Activated CD8-positive, alpha-beta memory T cell treated with anti-CD3 and anti-CD28 coated beads, Interleukin-2, amount 50 U/mL, for 24 hours (primary cell): ENCODE measurements around the gene FSD2.
"Not testable (repeated sequence)": the region's sequence is repeated elsewhere in the genome, so short reads cannot be mapped to it uniquely, and the experiment has no call there.

Source experiments
- DNase-seq: peaks from one replicate; pipeline ENCODE4 v3.0.0-alpha.2; 2020; ENCODE audit errors: extremely low read depth

FSD2 gene

DNA sequence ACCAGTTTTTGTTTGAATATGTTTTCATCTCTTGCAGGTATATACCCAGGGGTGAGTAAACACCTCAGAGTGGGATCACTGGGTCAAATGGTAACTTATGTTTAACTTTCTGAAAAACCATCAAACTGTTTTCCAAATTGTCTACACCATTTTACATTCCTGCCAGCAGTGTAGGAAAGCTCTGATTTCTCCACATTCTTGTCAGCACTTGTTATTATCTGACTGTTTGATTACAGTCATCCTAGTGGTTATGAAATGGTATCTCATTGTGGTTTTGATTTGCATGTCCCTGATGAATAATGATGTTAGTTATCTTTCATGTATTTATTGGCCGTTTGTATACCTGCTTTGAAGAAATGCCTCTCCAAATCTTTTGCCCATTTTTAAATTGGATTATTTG lies 13.8 kb downstream of the FSD2 start:
- DNase-seq = no peak

DNA sequence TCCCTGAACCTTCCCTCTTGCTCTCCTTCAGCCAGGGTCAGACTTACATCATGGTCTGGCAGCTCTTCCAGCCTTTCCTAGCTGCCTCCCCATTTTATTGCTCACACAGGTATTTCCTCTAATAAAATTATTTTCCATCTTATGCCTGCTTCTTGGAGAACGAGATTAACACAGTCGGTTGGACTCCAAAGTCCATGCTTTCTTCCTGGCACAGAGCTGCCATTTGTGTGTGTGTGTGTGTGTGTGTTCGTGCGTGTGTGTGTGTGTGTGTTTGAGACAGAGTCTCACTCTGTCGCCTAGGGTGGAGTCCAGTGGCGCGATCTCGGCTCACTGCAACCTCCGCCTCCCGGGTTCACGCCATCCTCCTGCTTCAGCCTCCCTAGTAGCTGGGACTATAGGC lies 15.5 kb downstream of the FSD2 start:
- no peak for DNase-seq

DNA sequence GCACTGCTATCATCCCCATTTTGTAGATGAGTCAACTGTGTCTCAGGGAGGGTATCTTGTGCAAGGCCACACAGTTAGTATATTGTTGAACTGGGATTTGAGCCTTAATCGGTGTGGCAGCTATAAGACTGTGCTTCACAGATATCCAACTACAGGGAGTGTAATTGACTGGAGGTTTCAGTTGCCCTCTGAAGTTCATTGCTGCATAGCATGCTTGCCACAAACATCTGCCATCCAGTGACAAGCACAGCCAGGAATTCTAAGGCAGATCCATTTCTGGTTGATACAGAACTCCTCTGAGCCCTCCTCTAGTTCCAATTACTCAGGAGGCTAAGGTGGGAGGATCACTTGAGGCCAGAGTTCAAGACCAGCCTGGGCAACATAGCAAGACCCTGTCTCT lies 16.4 kb downstream of the FSD2 start:
- DNase-seq = no peak

DNA sequence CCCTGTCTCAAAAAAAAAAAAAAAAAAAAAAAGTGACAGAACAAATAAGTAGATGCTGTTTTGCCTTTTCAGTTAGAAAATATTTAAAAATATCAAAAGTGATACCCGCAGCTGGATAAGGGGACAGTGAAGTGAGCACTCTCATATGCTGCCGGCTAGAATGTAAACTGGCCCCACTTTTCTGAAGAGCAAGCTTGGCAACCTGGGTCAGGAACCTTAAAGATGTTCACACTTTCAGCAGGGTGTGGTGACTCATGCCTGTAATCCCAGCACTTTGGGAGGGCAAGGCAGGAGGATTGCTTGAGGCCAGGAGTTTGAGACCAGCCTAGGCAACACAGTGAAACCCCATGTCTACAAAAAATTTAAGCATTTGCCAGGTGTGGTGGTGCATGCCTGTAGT lies 17.4 kb downstream of the FSD2 start:
- no peak for DNase-seq

DNA sequence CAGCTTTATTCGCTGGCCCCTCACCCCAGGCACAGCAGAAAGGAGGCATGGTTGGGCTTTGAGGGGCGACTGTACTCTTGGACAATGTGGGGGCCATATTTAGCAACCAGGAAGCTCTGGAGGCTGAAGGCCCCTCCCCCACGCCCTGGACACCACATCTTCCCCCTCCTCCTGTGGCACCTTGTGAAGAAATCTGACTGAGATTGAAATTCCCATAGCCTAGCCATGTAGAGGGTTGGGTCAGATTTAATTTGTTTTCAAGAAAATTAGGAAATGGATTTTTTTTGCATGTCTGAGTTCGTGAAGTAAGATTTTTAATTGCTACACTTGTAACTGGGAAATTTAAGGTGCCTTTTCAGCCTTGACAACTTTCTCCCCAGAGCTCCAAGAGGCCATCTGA lies 24.5 kb downstream of the FSD2 start:
- no peak for DNase-seq

DNA sequence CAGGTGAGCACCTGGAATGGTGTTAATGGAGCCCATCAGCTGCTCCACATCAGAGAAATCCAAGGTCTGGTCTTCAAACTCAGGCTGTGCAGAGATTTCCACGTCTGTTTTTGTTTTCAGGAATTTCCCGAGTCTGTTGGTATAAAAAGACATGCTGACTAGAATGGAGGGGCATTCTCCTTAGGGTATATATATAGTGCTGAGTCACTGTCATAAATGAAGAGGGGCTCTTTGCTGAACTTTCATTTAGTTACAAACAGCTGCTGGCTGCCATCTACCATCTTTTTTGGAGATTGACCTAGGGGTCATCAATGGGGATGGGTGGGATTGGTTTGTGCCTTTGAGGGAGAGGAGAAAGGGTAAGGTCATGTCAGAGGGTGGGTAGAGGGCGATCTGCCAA lies 27.1 kb downstream of the FSD2 start:
- no peak for DNase-seq

DNA sequence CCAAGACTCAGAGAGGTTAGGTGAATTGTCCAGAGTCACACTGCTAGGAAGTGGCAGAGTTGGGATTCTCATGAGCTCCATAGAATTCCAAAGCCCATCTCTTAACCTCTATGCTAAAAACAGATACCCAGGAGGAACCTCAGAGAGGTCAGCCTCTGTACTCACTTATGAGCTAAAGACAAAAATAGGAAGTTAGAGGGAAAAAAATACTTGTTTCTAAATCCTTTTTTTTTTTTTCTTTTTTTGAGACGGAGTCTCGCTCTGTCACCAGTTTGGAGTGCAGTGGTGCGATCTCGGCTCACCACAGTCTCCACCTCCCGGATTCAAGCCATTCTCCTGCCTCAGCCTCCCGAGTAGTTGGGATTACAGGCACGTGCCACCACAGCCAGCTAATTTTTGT lies 31.4 kb downstream of the FSD2 start:
- DNase-seq = no peak

DNA sequence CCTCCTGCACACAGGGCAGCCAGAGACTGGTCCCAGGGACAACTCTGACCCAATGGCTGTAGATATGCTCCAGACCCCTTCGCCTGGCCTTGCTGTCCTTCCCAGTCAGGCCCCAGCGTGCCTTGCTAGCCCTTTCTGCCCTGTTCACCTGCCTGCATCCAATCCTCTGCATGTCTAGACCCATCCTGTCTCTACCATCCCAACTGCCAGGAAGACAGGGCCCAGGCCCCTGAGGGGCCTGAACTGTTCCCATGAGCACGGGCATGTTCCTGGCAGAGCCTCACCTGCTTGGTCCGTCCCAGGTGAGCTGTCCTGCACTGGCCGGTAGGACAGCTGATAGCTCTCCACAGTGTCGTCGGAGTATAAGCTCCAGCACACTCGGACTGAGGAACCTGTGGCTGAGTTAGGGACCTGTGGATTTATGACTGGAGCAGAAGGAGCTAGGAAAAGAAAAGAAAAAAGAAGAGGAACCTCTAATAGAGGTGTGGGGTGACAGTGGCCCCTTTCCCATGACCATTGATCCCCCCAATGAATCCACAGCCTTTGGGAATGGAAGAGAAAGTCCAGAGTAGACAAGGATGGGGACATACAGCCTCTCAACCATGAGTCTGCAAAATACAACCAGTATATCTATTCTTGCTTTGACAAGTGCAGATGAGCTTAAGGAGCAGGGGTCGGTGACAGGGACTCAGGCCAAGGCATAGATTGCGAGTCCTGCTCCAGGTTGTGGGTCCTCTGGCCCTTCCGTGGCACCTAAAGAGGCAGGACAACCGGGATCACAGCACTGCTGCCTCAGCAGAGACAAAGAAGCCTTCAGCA lies 33.9 kb downstream of the FSD2 start:
- no peak for DNase-seq

DNA sequence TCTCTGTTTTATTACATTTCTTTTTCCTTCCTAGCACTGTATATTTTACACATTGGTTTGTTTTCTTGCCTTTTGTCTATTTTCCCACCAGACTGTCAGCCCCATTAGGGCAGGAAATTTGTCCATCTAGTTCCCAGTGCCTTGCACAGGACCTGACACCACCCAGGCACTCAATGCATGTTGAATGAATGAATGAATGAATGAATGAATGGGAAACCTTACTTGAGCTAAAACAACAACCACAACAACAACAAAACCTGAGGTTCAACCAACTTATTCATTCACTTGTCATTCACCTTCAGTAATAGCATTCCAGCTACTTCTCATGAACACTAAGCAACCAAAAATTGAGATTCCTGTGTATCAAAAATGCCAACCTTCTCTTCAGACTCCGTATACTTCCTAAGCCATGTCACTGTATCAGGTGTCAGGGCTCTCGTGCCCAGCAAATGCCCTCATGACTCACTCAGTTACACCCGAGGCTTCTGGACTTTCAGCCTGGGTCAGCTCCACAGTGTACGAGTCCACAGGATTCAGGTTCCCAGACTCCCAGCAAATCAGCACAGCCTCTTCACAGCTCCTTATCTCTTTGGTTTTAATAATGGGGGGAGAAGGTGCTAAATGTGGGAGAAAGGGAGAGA lies 37.3 kb downstream of the FSD2 start:
- DNase-seq = no peak

DNA sequence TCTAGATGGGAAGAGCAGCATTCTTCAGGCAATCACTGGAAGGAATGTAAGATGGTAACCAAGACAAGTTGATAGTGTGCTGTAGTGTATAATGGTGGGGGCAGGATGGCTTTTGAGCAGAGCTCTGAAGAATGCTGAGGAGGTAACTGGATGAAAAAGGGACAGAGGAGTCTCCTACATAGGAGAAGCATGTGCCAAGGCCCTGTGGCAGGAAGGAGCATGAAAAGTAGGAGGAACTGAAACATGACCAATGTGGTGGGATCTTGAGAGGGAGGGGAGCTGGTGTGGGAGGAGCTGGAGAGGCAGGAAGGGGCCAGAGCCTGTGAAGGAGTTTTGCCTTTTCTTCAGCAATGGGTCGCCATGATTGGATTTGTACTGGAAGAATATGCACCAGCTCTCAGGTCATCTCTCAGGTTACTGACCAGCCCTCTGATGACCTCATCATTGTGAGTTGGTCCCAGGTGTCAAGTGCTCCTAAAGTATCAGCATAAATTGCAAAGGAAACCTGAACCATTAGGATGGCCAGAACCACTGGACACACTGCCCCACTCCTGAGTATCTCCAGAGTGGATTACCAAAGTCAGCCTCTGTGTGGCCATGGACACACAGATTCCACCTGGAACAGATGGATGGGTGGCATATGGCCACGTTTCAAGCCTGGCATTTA lies 38.6 kb downstream of the FSD2 start:
- no peak for DNase-seq

DNA sequence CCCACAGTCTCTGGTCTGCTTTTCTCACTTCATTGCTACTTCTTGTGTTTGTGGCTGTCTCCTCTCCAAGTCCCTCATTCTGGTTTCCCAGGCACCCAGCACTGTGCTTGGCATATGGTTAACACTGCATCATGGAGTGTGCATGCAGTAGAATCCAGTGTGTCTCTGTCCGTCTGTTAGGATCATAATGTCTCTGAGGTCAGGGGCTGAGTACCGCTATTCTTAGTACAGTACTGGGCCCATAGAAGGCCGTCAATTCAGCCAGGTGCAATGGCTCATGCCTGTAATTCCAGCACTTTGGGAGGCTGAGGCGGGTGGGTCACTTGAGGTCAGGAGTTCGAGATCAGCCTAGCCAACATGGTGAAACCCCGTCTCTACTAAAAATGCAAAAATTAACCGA lies 39.7 kb downstream of the FSD2 start:
- DNase-seq = not testable (repeated sequence)

DNA sequence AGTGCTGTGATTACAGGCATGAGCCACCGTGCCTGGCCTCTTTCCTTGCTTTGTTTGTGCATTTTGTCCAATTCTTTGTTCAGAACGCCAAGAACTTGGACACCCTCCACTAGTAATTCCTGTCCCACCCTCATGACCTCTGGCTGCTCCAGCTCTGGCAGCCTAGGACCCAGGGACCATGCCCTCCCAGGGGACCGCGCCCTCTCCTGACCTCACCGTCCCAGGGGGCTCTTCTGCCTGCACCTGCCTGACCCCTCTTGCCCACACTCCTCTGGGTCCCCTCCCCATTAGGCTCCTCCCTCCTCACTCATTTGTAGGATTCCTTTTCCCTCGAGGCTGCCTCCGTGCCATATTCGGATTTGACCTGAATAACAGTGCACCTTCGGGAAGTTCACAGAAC lies 41.1 kb downstream of the FSD2 start:
- DNase-seq = no peak

DNA sequence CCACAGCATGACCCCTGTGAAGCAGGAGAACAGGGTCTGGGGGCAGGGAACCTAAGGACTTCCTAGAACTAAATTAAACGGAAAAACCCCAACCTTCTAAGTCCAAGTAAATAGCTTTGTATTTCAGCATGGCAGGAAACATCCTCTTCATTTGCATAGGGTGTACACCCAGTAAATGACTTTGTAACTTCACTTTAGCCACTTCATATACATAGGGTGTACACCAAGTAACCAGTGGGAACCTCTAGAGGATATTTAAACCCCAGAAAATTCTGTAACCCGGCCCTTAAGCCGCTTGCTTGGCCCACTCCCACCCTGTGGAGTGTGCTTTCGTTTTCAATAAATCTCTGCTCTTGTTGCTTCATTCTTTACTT lies 41.8 kb downstream of the FSD2 start:
- DNase-seq = no peak

DNA sequence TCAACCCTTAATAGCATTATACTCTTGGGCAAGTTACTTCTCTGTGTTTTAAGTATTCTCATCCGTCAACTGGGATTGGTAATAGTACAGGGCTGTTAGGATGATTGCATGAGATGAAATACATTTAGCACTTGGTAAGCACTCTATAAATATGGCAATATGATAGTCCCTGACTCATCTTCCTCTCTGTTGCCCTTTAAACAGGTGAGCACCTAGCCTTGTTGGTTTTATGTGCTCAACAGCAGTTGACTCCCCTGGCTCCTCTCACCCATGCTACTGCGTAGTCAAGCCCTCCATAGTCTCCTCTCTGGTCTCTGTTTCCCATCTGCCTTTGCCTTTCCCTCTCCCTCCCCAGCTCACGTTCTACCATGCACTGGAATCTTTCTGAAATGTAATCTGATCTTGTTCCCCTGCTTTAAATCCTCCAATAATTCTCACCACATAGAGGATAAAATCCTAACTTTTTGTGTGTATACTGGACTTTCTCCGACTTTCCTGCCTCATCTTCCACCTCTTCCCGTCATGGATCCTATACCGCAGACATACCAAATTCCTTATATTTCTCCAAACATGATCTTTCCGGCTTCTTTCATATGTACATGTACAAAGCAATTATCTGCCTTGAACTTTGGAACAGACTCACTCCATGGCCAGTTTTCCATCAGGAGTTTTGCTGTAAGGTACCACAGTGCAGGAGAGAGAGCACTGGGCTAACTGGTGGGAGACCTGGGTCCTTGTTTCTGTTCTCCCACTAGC lies 42.3 kb downstream of the FSD2 start:
- DNase-seq = no peak

DNA sequence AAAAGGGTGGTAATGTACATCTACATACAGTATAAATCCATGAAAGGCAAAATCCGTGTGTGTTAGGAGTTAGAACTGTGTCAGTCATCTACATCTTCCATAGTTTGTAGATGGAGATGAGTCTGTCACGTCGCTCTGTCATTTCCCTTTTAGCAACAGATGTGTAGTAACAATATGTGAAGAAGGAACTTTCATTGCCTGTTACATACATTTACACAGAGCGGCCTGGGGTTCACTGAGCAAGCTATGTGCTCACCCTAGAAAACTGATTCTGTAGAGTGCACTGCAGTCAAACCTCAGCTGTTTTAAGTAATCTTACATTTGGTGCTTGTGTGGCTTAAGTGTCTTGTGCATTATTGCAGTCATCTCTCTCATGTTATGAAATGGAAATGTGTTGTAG lies 54.6 kb downstream of the FSD2 start:
- DNase-seq = no peak

DNA sequence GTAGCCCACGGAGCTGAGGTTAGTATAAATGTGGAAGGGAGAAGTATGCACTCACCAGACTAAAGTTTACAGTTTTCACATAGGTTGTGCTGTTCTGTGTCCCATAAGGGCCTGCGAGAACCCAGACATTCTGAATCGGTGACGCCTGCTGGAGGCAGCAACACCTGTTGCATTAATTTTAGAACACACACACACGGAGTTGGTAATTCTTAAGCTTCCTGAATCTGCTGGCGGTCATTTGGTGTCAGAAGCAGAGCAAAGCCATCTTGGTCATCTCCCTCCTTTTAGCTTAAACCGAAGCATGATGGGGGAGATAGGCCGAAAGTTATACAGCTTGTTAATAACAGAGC lies 55.1 kb downstream of the FSD2 start:
- no peak for DNase-seq

DNA sequence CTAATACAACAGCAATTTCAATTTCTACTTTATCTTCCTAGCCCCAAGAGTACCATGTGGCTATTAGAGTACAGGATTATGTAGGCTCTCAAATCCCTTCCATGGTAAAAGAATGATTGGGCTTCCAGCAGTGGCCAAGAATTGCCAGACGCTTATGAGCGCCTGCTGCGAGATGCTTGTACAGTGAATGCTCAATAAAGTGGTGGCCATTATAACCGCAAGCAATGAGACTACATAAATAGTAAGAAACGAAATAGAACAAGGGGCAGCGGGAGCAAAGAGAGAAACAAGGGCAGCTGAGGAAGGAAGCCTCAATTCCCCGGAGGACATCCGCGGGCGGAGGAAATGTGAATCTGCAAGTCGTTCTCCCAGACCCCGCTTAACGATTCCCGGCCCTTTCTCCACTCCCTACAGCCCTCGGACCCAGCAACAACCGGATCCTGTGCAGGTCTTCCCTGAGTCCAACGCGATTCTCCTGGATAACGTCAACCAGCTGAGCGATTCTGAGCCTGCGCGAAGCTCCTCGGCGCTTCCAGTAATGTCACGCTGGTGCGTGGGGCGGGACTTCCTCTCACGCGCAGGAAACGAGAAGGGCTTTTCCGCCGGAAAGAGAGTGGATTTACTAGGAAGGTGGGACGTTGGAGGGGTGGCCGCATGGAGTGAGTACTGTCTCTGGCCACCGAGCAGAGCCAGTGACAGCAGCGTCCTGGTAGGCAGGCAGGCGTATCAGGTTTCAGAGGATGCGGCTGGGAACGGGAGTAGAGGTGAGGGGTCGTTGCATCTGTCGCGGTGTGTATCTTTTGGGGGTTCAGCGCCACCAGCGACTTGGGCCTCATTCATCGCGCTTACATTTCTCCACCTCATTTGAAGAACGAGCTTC lies 55.7 kb downstream of the FSD2 start:
- DNase-seq = peak; percentile 75

DNA sequence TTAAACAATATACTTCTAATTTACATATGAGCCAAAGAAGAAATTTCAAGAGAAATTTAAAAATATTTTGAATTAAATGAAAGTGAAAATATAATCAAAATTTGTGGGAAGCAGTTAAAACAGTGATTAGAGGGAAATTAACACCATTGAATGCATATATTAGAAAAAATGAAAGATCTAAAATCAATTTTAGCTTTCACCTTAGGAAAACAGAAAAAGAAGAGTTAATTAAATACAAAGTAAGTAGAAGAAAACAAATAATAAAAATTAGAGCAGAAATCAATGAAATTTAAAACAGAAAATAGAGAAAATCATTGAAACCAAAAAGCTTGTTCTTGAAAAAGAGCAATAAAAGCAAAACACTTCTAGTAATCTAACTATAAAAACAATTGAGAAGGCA lies 57.6 kb downstream of the FSD2 start:
- no peak for DNase-seq

DNA sequence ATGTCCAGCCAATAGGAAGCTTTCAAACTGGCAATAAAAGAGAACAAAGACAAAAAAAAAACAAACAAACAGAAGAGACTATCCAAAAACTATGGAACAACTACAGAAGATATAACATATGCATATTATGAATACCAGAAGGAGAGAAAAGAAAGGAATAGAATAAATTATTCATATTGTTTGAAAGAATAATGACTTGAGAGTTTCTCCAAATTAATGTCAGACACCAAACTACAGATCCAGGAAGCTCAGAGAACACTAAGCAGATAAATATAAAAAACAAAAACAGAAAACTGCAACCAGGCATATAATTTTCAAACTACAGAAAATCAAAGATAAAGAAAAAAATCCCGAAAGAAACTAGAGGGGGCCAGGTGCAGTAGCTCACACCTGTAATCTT lies 62.1 kb downstream of the FSD2 start:
- DNase-seq = no peak

DNA sequence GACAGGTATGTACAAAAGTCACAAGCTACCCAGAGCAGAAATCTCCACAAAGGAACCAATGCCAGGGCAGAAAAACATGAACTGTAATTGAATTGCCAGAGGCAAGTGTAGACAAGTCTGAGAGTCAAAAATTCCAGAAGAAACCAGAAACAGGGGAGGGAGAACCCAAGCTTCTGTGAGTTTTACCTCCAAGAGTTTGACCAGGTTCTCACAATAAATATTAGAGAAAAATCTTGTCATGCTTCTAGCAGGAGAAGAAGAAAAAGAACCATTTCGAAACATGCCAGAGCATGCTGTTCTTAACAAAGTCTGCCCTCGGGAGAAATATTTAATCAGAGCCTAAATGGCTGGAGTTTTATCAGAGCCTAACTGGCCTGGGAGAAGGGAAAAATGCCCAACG lies 63.7 kb downstream of the FSD2 start:
- DNase-seq = no peak

DNA sequence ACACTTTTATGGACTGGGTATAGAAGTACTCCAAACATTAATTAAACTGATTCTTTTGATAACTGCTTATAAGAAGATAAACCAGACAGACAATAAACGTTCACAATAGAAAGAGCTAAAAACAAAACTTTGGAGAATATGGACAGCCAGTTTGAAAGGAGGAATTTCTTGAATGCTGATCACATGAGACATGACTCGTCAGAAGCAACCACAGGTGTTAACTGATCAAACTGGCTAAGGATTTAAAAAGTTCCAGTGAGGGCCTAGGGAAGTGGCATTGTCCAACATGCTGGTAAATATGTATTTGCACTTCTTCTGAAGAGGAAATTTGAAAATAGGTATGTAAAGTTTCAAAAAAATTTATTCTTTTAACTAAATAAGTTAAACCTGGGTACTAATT lies 66.8 kb downstream of the FSD2 start:
- DNase-seq = no peak

DNA sequence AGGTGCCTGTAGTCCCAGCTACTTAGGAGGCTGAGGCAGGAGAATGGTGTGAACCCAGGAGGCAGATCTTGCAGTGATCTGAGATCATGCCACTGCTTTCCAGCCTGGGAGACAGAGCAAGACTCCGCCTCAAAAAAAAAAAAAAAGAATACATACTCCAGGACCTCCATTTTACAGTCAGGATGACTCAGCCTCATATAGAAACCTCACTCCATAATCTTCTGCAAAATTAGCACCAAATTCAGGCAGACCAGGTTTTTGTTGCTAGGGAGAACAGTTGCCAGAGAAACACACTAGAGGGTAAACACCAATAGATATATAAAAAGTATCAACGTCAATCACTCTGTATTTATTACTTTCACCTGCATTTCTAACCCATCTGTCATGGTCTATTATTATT lies 67.9 kb downstream of the FSD2 start:
- no peak for DNase-seq
